Parathyroid adenoma (tissue), 2 donors: ENCODE data around the gene TTN.
A peak's percentile ranks its signal among the peaks of the same experiment; 100 is the strongest.

Source experiments
- H2AFZ ChIP-seq: fragments of 300-600 bp; sonication (generic); one replicate; pipeline ENCODE4 v1.7.0; 2017; ENCODE audit warnings: antibody characterized with exemption, mild to moderate bottlenecking
- H3K27ac ChIP-seq: fragments of 300-600 bp; sonication (generic); one replicate; pipeline ENCODE4 v1.7.0; 2017
- H3K27me3 ChIP-seq: fragments of 300-600 bp; sonication (generic); one replicate; pipeline ENCODE4 v1.7.0; 2017; ENCODE audit warnings: low read length; ENCODE audit not compliant: control insufficient read depth, insufficient read depth
- H3K36me3 ChIP-seq: fragments of 300-600 bp; sonication (generic); one replicate; pipeline ENCODE4 v1.7.0; 2017; ENCODE audit warnings: low read length; ENCODE audit not compliant: control insufficient read depth, insufficient read depth
- H3K4me1 ChIP-seq: fragments of 300-600 bp; sonication (generic); one replicate; pipeline ENCODE4 v1.7.0; 2017; ENCODE audit warnings: control low read depth
- H3K4me2 ChIP-seq: fragments of 300-600 bp; sonication (generic); one replicate; pipeline ENCODE4 v1.7.0; 2017; ENCODE audit warnings: low read length
- H3K4me3 ChIP-seq: fragments of 300-600 bp; sonication (generic); one replicate; pipeline ENCODE4 v1.7.0; 2017; ENCODE audit warnings: low read depth, low read length
- H3K79me2 ChIP-seq: fragments of 300-600 bp; sonication (generic); one replicate; pipeline ENCODE4 v1.7.0; 2017; ENCODE audit warnings: control low read depth
- H3K9ac ChIP-seq: fragments of 300-600 bp; sonication (generic); one replicate; pipeline ENCODE4 v1.7.0; 2017; ENCODE audit warnings: mild to moderate bottlenecking
- H3K9me3 ChIP-seq: fragments of 300-600 bp; sonication (generic); one replicate; pipeline ENCODE4 v1.7.0; 2017; ENCODE audit warnings: low read length; ENCODE audit not compliant: control insufficient read depth
- CTCF ChIP-seq: fragments of 300-600 bp; sonication (generic); IDR thresholded peaks from one replicate; pipeline ENCODE4 v1.7.0; 2017; ENCODE audit warnings: antibody characterized with exemption, mild to moderate bottlenecking
- donor health status: primary hyperparathyroidism.

TTN gene

DNA sequence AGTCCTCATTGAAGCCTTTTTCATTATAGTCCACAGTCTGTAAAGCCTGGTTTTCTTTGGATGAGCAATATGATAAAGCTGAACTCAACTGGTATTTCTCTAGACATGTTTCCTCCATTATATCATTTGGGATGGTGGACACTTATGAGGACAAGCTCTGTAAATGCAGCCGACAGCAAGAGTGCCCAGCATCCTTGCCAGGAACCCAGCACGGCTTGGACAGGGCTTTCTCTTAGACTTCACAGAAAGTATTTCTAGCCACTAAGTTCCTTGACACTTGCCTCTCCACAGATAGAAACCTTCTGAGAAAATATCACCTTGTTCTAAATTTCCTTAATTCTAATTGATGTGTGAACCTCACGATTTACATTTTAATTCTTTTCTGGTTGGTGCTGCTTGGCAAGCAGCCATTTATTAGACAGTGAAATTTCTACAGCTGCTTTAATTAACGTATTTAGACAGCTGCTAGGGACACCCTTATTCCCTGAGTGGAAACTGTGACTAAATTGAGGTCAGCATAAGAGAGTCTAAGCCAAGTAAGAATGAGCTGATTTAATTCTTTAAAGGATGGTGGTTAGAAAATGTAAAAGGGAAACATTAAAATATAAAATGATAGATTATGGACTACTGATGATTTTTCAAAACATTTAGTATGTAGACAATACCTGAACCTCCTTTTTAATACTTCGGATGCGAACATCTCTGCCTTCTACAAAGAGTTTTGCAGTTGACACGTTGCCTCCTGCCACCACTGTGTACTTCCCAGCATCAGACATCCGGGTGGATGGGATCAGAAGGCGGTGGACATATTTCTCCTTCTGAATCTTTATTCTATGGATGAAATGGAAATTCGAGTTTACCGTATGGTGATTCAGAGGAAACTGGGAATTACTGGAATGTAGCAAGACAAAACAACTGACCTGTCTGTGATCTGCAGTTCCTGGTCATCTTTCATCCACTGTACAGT, 39.8 kb downstream of the TTN start:
- no peaks in the 10 kb centered on the region for H3K4me1 ChIP-seq
- no peak overlapping the region for H3K27ac ChIP-seq
- H2AFZ ChIP-seq, result no peak overlapping the region
- no peak overlapping the region for H3K4me2 ChIP-seq
- H3K36me3 ChIP-seq, result no peaks in the 10 kb centered on the region
- TF ChIP-seq CTCF, result no peak
- no peaks in the 10 kb centered on the region for H3K9me3 ChIP-seq
- no peaks in the 10 kb centered on the region for H3K27me3 ChIP-seq
- H3K9ac ChIP-seq, result no peak overlapping the region
- H3K4me3 ChIP-seq, result no peak overlapping the region
- H3K79me2 ChIP-seq, result no peaks in the 10 kb centered on the region

DNA sequence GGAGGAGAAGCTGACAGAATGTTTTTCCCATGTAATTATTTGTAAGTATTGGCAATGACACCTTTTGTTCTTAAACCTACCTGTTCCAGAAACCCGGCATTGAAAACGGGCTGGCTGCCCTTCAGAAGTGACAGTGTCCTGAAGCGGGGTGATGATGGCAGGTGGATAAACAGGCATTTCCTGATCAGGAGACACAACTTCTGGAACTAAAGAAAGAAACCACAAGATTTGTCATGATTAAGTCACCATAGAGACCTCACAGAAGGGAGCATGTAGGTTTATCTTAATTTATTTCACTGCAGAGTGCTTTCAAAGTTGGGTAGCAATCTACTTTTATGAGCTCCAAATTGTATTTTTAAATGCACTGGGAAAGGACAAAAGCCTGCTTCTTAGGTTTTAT, 43.1 kb downstream of the TTN start:
- no peak overlapping the region for H3K4me3 ChIP-seq
- no peak for TF ChIP-seq CTCF
- no peaks in the 10 kb centered on the region for H3K4me1 ChIP-seq
- H3K9ac ChIP-seq, result no peak overlapping the region
- no peaks in the 10 kb centered on the region for H3K27me3 ChIP-seq
- no peak overlapping the region for H3K4me2 ChIP-seq
- no peak overlapping the region for H2AFZ ChIP-seq
- no peaks in the 10 kb centered on the region for H3K79me2 ChIP-seq
- H3K9me3 ChIP-seq, result no peaks in the 10 kb centered on the region
- no peaks in the 10 kb centered on the region for H3K36me3 ChIP-seq
- no peak overlapping the region for H3K27ac ChIP-seq

GRCh38 chr2:178761759-178762371, 45.4 kb downstream of the TTN start:
- Histone ChIP-seq H3K27ac (no peak overlapping the region), H3K27me3 (no peaks in the 10 kb centered on the region), H3K36me3 (no peaks in the 10 kb centered on the region), H3K4me1 (no peaks in the 10 kb centered on the region), H3K9me3 (no peaks in the 10 kb centered on the region), H3K9ac (no peak overlapping the region), H2AFZ (no peak overlapping the region), H3K79me2 (no peaks in the 10 kb centered on the region), H3K4me3 (no peak overlapping the region), H3K4me2 (no peak overlapping the region)
- TF ChIP-seq CTCF, result peak; percentile 54

DNA sequence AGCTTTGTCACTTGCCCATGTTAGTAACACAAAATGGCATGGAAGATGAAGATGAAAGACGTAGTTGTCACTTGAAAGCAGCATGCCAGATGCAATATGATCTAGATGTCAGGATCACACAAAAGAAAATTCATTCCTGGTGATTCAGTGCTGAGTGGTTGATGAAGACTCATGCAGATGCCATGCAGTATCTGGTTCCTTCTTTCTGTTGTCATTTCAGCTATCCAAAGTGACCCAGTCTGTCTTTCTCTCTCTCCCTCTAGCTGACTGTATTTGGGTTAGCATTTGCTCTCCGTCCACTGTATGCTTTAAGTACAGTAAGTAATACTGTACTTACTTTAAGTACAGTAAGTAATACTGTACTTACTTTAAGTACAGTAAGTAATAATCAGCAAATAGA, 50.4 kb downstream of the TTN start:
- Histone ChIP-seq H3K27ac (no peak overlapping the region), H3K4me2 (no peak overlapping the region), H3K4me1 (no peaks in the 10 kb centered on the region), H3K36me3 (no peaks in the 10 kb centered on the region), H3K9me3 (no peaks in the 10 kb centered on the region), H3K4me3 (no peak overlapping the region), H3K79me2 (no peaks in the 10 kb centered on the region), H2AFZ (no peak overlapping the region), H3K9ac (no peak overlapping the region), H3K27me3 (no peaks in the 10 kb centered on the region)
- no peak for TF ChIP-seq CTCF
